ENCODE results near the gene NR5A1.

GRCh38 chr9:124454791-124455443, 52.3 kb downstream of the NR5A1 start:
- TF ChIP-seq ZNF879 (CRISPR knock-in tag; IDR thresholded peaks at IDR 0.05) (no peak), NR2F1 (CRISPR knock-in tag; IDR thresholded peaks at IDR 0.05) (no peak), SMC3 (IDR thresholded peaks at IDR 0.05; ENCODE audit: low read length) (no peak), BRD4 (CRISPR knock-in tag; IDR thresholded peaks at IDR 0.05) (no peak), SRSF1 (optimal IDR thresholded peaks at IDR 0.05; ENCODE audit: low read depth, low read length) (no peak), ZBTB20 (CRISPR knock-in tag; IDR thresholded peaks at IDR 0.05; ENCODE audit: borderline replicate concordance, low read depth) (no peak), ZZZ3 (CRISPR knock-in tag; IDR thresholded peaks at IDR 0.05; ENCODE audit: borderline replicate concordance) (no peak), POLR2A (IDR thresholded peaks at IDR 0.05; ENCODE audit: insufficient read depth in 1 of 2, low read depth in 2 of 2, low read length in 2 of 2) (no peak)
- TF ChIP-seq, protein P1, sequence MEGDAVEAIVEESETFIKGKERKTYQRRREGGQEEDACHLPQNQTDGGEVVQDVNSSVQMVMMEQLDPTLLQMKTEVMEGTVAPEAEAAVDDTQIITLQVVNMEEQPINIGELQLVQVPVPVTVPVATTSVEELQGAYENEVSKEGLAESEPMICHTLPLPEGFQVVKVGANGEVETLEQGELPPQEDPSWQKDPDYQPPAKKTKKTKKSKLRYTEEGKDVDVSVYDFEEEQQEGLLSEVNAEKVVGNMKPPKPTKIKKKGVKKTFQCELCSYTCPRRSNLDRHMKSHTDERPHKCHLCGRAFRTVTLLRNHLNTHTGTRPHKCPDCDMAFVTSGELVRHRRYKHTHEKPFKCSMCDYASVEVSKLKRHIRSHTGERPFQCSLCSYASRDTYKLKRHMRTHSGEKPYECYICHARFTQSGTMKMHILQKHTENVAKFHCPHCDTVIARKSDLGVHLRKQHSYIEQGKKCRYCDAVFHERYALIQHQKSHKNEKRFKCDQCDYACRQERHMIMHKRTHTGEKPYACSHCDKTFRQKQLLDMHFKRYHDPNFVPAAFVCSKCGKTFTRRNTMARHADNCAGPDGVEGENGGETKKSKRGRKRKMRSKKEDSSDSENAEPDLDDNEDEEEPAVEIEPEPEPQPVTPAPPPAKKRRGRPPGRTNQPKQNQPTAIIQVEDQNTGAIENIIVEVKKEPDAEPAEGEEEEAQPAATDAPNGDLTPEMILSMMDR (CRISPR knock-in tag; IDR thresholded peaks at IDR 0.05): no peak
